GM12892 (cell line): ENCODE results near the gene LZTS2.

ENCODE experiments used
- POLR2A ChIP-seq: IDR thresholded peaks from 2 replicates; pipeline ENCODE4 v1.6.1; 2011; ENCODE audit warnings: low read depth, low read length, control low read depth
- TAF1 ChIP-seq: IDR thresholded peaks from 2 replicates; pipeline ENCODE4 v1.6.1; 2011; ENCODE audit warnings: low read depth, mild to moderate bottlenecking, control low read depth, low read length, borderline replicate concordance

GRCh38 chr10:101002456-101002855, 2.8 kb downstream of the LZTS2 start:
- no peak for TF ChIP-seq TAF1
- TF ChIP-seq POLR2A, result no peak
